Activated CD8-positive, alpha-beta T cell treated with anti-CD3 and anti-CD28 coated beads for 36 hours (primary cell): ENCODE data around the gene C10orf71. TPM values are rescaled to one million over a fixed set of nuclear protein-coding genes. Genes with fewer than 3 reads are reported as not detected.

Experiments used
- ATAC-seq: fragments of 200-7000 bp; cut with Tn5 transposase; one replicate; pipeline ENCODE4 v1.10.0; 2021; ENCODE audit warnings: mild to moderate bottlenecking, moderate library complexity
- CTCF ChIA-PET: fragments of 350-600 bp; sonication (Branson Sonifier 250); formaldehyde crosslinking; loops from one replicate; lab custom pipeline; 2021; ENCODE audit warnings: antibody characterized with exemption; lab: Charles Lee
- POLR2A ChIA-PET: fragments of 350-600 bp; sonication (Branson Sonifier 250); formaldehyde crosslinking; loops from one replicate; lab custom pipeline; 2021; ENCODE audit warnings: antibody characterized with exemption; lab: Charles Lee
- DNase-seq: peaks from one replicate; pipeline ENCODE4 v3.0.0-alpha.2; 2020
- H3K27ac Mint-ChIP-seq: one replicate; pipeline ENCODE4 v1.8.0; 2021; ENCODE audit warnings: mild to moderate bottlenecking, mixed read lengths
- H3K27me3 Mint-ChIP-seq: one replicate; pipeline ENCODE4 v1.8.0; 2021; ENCODE audit warnings: mixed read lengths
- H3K36me3 Mint-ChIP-seq: one replicate; pipeline ENCODE4 v1.8.0; 2021; ENCODE audit warnings: low read depth, mixed read lengths
- H3K4me1 Mint-ChIP-seq: one replicate; pipeline ENCODE4 v1.8.0; 2021; ENCODE audit warnings: low read depth, mixed read lengths
- H3K4me3 Mint-ChIP-seq: one replicate; pipeline ENCODE4 v1.8.0; 2021; ENCODE audit warnings: mild to moderate bottlenecking, moderate library complexity, mixed read lengths
- H3K9me3 Mint-ChIP-seq: one replicate; pipeline ENCODE4 v1.8.0; 2021; ENCODE audit warnings: mixed read lengths
- intact Hi-C: fragments of 100-400 bp; cut with micrococcal nuclease; formaldehyde crosslinking; loops from one replicate; pipeline ENCODE4 v1.10.0; 2022
- total RNA-seq, 2 experiments: library from RNA; stranded (reverse); gene quantifications; one replicate each; pipeline ENCODE4 v1.2.3, GENCODE V29; 2021
- TF ChIP-seq, protein P1 (sequence below): fragments of 200-600 bp; IDR thresholded peaks from one replicate; pipeline ENCODE4 v1.8.0; 2022; ENCODE audit warnings: antibody characterized with exemption, mild to moderate bottlenecking

C10orf71 gene
- total RNA-seq, 2 experiments from 2014 or later = not detected

DNA sequence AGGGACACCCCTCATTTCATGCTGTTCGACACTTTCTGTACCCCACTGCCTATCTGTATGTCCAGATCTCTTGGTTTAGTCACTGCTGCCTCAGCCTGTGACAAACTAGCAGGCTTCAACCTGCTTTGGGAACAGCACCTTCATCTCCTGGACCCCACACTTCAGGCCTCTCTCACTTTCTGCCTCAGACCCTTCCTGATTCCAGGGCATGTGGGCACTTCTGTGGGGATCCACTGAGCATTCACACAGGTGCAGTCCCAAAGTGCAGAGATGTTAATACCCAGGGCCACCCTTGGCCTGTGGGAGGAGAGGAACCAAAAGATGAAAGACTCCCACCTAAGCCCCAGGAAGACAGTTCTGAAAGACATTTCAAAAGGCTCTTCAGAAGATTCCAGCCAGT lies 29.4 kb upstream of the C10orf71 start:
- DNase-seq (no peak), ATAC-seq (no peak)
- H3K36me3 Mint-ChIP-seq = no peaks in the 10 kb centered on the region
- ChIA-PET POLR2A (no interaction called here), CTCF (no interaction called here)
- H3K4me1 Mint-ChIP-seq = peaks cover 11% of the 10 kb centered on the region
- intact Hi-C loops = no loop called here
- H3K9me3 Mint-ChIP-seq = peaks cover 20% of the 10 kb centered on the region
- no peak overlapping the region for H3K27ac Mint-ChIP-seq
- H3K4me3 Mint-ChIP-seq = no peak overlapping the region
- TF ChIP-seq, protein P1, sequence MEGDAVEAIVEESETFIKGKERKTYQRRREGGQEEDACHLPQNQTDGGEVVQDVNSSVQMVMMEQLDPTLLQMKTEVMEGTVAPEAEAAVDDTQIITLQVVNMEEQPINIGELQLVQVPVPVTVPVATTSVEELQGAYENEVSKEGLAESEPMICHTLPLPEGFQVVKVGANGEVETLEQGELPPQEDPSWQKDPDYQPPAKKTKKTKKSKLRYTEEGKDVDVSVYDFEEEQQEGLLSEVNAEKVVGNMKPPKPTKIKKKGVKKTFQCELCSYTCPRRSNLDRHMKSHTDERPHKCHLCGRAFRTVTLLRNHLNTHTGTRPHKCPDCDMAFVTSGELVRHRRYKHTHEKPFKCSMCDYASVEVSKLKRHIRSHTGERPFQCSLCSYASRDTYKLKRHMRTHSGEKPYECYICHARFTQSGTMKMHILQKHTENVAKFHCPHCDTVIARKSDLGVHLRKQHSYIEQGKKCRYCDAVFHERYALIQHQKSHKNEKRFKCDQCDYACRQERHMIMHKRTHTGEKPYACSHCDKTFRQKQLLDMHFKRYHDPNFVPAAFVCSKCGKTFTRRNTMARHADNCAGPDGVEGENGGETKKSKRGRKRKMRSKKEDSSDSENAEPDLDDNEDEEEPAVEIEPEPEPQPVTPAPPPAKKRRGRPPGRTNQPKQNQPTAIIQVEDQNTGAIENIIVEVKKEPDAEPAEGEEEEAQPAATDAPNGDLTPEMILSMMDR = no peak
- H3K27me3 Mint-ChIP-seq = no peaks in the 10 kb centered on the region

DNA sequence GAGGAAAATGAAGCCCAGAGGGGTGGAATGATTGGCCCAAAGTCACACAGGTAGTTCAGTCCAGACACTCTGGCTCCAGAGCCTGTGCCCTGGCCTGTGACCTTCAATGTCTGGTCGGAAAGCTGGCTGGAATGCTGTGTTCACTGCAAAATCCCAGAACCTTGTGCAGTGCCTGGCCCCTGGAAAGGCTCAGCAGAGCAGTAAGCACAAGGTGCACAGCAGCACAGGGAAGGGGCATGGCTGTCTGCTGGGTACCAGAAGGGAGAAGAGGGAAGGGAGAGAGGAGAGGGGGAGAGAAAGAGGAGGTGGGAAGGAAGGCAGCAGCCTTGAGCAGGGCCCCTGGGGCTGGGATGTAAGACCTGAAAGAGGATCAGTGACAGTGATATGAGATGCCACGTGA lies 28.4 kb upstream of the C10orf71 start:
- Mint-ChIP-seq H3K36me3 (no peaks in the 10 kb centered on the region), H3K9me3 (peaks cover 12% of the 10 kb centered on the region), H3K4me1 (peaks cover 11% of the 10 kb centered on the region), H3K27ac (no peak overlapping the region), H3K27me3 (no peaks in the 10 kb centered on the region), H3K4me3 (no peak overlapping the region)
- DNase-seq (no peak), ATAC-seq (no peak)
- TF ChIP-seq, protein P1 = no peak
- POLR2A ChIA-PET = no interaction called here
- intact Hi-C loops = no loop called here
- CTCF ChIA-PET = no interaction called here

DNA sequence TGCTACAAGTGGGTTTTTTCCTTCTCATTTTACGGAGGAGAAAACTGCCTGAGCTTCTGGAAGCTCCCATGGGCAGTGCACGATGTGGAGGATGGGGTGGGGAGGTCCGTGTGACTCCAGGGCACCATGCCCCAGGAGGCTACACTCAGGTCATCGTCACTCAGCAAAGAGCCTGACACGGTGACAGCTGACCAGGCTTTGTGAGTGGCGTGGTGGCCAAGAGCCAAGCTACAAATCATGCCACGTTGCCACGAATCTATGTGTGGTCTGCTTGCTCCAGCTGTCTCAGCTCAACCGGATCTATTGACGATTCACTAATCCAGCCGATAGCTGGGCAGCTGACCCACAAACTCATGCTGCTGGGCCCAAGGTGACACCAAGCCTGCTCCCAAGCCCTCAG lies 27.6 kb upstream of the C10orf71 start:
- TF ChIP-seq, protein P1 = no peak
- ATAC-seq = no peak
- POLR2A ChIA-PET = no interaction called here
- intact Hi-C loops = no loop called here
- CTCF ChIA-PET = no interaction called here
- Mint-ChIP-seq H3K4me1 (peaks cover 11% of the 10 kb centered on the region), H3K4me3 (no peak overlapping the region), H3K27me3 (no peaks in the 10 kb centered on the region), H3K9me3 (peaks cover 5% of the 10 kb centered on the region), H3K36me3 (no peaks in the 10 kb centered on the region), H3K27ac (no peak overlapping the region)
- no peak for DNase-seq

DNA sequence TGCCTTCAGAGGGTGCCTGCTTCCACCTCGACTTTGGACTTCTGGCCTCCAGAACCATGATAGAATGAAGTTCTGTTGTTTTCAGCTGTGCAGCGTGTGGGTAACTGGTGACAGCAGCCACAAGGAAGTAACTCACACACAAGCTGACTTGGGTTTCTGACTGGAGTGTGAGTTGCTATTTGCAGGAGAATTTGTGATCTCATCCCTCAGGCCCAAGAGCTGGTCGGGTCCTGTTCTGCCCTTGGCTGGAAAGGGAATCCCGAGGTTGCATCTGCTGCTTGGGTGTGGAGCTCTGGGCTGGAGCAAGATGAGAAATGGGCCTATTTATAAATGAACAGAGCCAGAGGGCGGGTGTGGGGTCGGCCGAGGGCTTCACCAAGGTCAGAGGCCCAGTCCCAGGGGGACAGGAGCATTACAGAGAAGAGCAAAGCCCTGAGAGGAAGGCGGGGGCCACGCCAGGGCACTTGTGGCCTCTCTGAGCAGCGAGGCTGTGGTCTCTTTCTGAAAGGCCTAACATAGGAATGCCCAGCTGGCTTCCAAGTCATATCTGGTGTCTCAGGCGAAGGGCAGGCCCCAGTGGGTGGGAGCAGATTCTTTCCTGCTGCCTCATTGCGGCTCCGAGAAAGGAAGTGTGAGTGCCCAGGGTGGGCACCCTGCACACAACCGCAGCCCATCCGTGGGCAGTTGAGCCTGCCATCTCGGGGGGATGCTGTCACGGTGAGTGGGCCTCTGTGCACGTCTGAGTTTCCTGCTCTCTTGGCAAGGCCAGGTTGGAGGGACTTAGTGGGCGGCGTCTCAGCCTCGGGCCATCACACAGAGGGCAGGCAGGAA lies 26.5 kb upstream of the C10orf71 start:
- H3K27me3 Mint-ChIP-seq = no peaks in the 10 kb centered on the region
- POLR2A ChIA-PET = interaction anchor here (0.7 to 1.3 kb wide), 2 partner anchors 18 to 266 kb away, joined by 3 read pairs; no protein-coding TSS in a partner anchor
- TF ChIP-seq, protein P1 = no peak
- DNase-seq (peak; percentile 42), ATAC-seq (peak; percentile 81)
- H3K9me3 Mint-ChIP-seq = peaks cover 2% of the 10 kb centered on the region
- H3K4me3 Mint-ChIP-seq = no peak overlapping the region
- H3K36me3 Mint-ChIP-seq = no peaks in the 10 kb centered on the region
- intact Hi-C loops = no loop called here
- CTCF ChIA-PET = interaction anchor here (1.1 kb wide), 1 partner anchor 136 kb away, joined by 4 read pairs; no protein-coding TSS in a partner anchor
- H3K27ac Mint-ChIP-seq = peak overlapping the region; percentile 56
- peaks cover 11% of the 10 kb centered on the region for H3K4me1 Mint-ChIP-seq

DNA sequence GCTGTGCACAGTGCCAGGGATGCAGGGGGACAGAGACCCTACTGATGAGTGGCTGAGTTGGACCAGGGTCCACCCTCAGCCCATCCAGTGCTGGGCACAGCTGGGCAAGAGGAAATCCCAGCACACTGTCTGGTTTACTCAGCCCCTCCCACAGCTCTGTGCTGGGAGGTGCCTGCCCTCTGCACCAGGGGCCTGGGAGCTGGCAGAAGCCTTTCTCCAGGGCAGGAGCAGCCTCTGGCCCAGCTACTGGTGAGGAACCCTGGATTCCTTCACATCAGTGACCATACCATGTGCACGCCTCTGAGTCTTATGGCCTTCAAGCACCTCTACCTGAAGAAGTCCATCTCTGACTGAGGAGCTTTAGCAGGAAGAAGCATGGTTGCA lies 25.9 kb upstream of the C10orf71 start:
- TF ChIP-seq, protein P1 = no peak
- DNase-seq (no peak), ATAC-seq (no peak)
- intact Hi-C loops = no loop called here
- Mint-ChIP-seq H3K4me1 (peaks cover 11% of the 10 kb centered on the region), H3K27me3 (no peaks in the 10 kb centered on the region), H3K36me3 (no peaks in the 10 kb centered on the region), H3K9me3 (no peaks in the 10 kb centered on the region), H3K4me3 (no peak overlapping the region), H3K27ac (no peak overlapping the region)
- ChIA-PET POLR2A (interaction anchor here (0.7 to 1.3 kb wide), 2 partner anchors 18 to 267 kb away, joined by 3 read pairs; no protein-coding TSS in a partner anchor), CTCF (interaction anchor here (1.1 kb wide), 1 partner anchor 135 kb away, joined by 4 read pairs; no protein-coding TSS in a partner anchor)
